GM04503 (cell line): ENCODE data around the gene HMGN1.

Experiments
- DNase-seq: peaks from one replicate; pipeline ENCODE4 v3.0.0-alpha.2; 2012; ENCODE audit warnings: low read depth

HMGN1 gene

DNA sequence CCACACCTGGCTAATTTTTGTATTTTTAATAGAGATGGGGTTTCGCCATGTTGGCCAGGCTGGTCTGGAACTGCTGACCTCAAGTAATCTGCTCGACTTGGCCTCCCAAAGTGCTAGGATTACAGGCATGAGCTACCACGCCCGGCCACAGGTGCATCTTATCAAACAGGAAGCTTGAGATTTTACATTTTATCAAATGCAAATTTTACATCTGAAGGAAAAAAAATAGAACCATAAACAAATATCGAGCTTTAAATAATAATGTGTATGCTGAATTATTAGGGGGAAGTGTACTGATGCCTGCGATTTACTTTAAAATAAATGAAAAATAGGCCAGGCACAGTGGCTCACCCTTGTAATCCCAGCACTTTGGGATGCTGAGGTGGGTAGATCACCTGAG is 18.9 kb downstream of the HMGN1 start:
- no peak for DNase-seq

- no peak for DNase-seq
Measured at GRCh38 chr21:39327727-39328126, 21.2 kb downstream of the HMGN1 start.

GRCh38 chr21:39326607-39327307 is 22.1 kb downstream of the HMGN1 start:
- DNase-seq, result no peak

DNA sequence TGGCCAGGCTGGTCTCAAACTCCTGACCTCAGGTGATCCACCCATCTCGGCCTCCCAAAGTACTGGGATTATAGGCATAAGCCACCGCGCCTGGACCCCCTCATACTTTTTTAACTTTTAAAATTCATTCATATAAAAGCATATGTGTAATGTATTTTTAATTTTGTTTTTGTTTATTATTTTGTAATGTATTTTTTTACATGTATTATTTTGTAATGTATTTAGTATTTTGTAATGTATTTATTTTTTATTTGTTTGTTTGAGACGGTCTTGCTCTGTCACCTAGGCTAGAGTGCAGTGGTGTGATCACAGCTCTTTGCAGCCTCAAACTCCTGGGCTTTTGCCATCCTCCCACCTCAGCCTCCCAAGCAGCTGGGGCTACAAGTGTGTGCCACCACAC is 23.4 kb downstream of the HMGN1 start:
- no peak for DNase-seq

DNA sequence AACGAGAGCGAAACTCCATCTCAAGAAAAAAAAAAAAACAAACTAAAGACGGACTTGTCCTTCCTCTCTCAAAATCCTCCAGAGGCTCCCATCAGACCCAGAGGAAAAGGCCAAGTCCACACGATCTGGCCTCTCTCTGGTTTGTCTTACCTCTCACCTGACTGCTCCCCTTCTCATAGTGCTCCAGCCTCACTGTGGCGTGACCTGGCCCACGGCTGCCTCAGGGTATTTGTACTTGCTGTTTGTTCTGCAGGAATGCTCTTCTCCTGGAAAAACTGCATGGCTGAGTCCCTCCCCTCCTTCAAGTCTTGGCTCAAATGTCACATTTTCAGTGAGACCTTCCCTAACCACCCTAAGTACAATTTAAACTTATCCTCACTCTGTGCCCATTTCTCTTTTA is 27.5 kb downstream of the HMGN1 start:
- no peak for DNase-seq

DNA sequence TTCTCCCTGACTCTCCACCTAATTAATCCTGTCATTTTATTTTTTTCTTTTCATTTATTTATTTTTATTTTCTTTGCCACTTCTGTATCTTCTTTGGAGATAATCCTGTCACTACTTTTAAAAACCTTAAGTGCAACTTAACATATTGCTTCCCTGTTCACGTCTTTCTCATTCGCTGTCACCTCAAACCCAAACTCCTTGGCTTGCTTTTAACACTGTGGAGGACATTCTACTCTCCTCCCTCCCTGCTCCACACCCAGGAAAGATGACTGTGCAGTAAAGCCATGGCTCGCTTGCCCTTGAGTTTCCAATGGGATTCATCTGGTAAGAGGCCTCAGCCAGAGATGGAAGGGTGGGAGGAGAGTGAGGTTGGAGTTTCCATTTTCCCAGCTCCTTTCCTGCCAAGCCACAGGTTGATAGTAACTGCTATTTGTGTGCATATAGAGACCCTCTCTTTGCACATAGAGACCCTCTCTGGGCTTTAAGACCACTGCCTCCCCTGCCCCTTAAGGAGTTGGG is 29.0 kb downstream of the HMGN1 start:
- no peak for DNase-seq

DNA sequence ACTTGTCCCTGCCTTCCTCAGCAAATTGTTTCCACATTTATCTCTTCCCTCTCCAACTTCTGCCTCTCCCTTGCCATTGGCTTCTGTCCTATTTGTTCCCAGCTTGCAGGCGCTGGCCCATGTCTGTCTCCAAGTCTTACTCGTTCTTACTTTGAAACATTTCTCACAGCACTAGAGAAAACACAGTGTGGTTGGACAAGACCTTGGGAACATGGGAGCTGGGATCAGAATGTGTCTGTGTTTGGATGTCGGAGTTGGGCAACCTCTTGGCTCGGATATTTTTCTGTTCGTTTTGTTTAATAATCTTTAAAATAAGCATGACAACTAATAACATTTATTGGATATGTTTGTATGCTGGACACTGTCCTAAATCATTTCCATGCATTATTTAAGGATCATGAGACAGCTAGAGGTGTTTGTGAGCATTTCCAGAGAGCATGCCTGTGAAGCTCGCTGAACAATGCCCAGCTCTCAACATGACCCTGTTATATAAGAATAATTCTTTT is 29.6 kb downstream of the HMGN1 start:
- DNase-seq, result peak; percentile 41

DNA sequence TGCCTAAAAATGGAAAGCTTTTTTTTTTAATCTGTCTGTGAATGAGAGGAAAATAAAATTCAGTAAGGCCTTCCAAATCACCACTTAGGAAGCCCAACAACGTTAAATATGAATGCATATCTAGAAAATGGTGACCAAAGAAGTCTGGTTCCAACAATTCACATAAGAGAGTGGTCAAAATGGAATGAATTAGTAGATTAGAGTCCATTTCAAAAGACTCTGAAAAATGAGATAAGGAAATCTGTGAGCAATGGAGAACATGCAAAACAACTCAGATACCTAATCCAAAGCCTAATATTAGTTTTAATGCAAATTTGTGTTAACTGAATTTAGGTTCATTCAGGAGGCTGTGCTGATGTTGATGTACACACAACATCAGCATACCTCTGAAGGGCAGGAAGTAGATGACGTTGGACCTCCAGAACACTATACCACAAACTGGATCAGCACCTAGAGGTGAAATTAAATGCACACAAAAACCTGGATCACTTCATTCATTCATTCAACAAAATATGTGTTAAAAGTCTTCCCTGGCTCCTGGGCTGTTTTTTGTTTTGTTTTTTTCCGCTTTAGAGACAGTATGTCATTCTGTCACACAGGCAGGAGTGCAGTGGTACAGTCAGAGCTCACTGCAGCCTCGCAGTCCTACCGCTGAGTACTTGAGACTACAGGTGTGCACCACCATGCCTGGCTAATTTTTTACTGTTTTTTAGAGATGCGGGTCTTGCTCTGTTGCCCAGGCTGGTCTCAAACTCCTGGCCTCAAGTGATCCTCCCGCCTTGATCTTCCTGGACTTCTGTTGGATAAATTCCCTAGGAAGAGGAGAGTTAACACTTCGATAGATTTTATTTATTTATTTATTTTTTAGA is 30.6 kb downstream of the HMGN1 start:
- DNase-seq, result no peak

DNA sequence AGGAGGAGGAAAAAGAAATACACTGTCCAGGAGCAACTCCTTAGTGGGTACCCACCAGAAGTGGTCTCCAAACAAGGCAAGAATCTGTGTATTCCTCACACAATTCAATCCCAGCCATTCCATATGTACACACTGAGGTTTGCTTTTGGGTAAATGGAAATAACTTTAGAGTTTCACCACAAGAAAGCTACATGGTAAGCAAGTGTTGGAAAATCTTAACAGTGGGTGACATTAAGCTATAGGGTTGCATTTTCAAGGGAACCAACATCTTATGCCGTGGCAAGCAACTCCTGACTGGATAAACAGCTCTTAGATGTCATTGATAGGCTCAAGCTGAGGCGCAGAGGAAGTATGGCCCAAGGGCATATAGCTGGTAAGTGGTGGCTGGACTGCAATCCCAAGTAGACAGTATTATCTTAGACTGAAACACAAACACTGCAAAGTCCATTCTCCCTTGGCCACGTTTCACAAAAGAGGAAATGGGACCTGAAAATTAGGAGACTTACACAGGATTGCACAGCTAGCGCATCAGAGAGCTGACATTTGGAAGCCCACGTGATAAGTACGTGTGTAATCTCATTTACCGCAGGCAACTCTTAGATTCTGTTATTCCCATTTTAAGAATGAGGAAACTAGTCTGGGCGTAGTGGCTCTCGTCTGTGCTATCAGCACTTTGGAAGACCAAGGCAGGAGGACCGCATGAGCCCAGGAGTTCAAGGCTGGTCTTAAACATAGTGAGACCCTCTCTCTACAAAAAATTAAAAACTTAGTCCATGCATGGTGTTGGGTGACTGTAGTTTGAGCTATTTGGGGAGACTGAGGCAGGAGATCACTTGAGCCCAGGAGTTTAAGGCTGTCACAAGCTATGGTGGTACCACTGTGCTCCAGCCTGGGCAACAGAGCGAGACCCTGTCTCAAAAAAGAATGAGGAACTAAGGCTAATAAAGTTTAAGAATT is 31.5 kb downstream of the HMGN1 start:
- no peak for DNase-seq

DNA sequence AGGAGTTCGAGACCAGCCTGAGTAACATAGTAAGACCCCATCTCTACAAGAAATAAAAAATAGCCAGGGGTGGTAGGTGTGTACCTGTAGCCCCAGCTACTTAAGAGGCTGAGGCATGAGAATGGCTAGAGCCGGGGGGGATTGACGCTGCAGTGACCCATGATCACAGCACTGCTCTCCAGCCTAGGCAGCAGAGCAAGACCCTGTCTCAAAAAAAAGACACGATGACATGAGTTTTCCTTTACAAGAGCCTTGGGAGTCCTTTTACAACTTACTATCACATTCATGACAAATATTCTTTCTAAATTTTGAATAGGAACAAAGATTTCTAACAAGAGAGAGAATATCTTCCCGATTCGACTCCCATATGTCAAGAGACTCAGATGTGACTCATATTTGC is 32.2 kb downstream of the HMGN1 start:
- DNase-seq, result no peak

DNA sequence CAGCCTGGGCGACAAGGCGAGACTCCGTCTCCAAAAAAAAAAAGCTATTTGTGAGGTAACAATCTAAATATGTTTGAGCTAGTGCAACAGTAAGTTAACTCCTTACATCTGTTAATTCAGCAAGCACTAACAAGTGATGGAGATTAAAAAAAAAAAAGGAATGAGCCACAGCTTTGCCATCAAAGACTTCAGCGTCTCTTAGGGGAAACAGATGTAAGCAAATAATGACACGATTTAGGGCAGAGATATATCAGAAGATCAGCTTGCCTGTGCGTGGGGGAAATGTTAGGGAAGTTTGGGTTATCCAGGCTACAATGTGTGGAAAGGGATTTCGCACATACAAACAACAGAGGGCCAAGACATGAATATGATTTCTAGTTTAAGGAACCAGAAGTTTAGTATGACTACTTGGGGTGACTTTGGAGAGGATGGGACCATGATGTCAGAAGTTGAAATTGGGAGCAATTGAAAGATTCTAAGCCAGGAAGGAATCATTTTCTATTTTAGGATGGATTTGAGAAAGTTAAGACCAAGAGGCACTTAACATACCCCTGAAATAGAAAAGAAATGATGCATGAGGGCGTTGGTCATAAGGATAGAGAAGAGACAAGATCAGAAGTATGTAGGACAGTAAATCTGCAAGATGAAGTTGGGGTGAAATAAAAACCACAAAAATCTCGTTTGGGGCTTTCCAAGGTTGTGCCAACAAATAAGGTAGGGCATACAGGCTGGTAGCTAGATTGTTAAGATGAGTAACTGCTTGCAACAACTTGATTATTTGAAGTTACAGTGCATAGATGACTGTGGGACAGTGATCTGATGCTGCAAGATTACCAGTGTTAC is 33.1 kb downstream of the HMGN1 start:
- DNase-seq, result no peak

GRCh38 chr21:39314143-39315027 is 34.5 kb downstream of the HMGN1 start:
- DNase-seq, result no peak

DNA sequence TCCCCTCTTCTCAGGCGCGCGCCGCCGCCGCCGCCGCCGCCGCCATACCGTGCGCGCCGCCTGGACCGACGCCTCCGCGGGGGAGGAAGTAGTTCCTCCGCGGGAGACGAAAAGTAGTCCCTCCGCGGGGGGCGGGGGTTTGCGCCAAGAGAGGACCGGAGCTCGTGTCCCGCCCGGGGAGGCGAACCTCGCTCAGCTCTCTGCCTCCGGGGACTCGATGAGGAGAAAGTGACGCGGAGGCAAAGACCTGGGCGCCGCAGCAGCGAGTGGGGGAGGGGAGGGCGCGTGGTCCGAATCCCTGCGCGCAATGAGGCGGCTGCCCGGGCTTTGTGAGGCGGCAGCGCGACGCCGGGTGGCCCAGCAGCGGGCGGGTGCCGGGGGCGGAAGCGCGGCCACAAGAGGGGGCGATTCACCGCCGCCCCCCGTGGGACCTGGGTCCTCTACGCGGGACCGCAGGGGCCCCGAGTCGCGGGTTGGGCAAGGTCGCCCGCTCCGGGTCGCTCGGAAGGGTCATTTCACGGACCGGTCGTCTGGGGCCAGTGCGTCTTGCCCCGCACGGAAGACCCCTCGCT is 35.2 kb downstream of the HMGN1 start, which contains the start of gene BRWD1:
BRWD1 (minus strand) TSS at position 62 of the 572 bp plus-strand sequence. CDS start 141 bp downstream, outside the sequence.
- peak; percentile 39 for DNase-seq

DNA sequence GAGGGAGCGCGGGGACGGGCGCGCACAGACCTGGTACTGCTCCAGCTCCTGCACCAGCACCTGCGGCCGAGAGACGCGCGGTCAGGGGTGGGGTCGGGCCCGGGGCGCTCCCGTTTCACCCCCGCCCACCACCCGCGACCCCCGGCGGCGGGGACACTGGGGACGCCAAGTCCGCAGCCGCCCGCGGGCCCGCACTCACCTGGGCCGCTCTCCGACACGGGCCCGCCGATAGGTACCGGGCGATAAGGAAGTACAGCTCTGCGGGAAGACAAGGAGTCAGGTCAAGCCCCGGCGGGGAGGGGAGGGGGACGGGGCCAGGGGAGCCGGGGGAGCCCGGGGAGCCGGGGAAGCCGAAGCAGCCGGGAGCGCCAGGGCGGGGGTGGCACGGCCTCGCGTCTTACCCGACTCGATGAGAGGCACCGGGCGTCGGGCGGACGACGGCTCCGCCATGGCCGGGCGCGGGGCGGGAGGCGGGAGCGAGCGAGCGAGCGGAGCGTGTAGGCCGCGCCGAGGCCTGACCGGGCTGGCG is 35.8 kb downstream of the HMGN1 start:
- DNase-seq, result no peak

DNA sequence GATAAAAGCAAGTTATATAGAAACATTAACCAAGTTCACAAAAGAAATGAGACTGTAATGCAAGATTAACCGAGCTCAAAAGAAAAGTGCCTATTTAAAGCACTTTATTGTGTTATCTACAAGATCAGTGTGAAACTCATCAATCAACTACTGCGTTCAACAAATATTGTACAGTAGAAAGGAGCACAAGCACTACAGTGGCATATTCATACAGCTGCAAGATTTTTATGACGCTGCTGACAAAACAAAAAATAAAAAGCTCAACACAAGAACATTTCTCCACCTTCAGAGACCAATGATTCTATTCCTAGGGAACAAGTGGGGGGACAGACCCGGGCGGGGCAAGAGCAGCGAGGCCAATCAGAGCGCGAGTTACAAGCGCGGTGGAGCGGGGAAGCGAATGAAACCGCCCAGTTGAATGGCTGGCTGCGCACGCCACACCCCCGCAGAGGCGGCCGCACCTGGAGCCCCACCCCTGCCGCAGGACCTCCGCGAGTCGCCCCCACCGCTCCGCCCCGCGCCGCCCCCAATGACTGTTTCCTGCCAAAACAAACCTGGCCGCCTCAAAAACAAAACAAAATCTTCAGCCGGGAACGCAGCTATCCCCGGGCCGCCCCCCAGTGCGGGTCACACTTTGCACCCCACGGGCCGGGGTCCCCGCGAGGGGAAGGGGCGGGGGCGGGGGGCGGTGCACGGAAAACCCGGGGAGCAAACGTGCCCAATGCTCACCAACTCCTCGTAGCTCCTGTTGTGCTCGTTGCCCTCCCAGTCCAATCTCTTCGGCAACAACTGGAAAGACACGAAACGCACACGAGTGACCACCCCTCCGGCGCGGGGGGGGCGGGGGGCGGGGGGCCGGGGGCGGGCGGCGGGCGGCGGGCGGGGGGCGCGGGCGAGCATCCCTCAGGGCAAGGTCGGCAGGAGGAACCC is 36.5 kb downstream of the HMGN1 start:
- DNase-seq, result peak; percentile 46

- no peak for DNase-seq
Measured at GRCh38 chr21:39311164-39311563, 37.7 kb downstream of the HMGN1 start.

- DNase-seq, result no peak
Measured at GRCh38 chr21:39307466-39307865, 41.4 kb downstream of the HMGN1 start.

GRCh38 chr21:39300587-39300986 is 48.3 kb downstream of the HMGN1 start:
- no peak for DNase-seq
